ENCODE data around the gene NT5E.

DNA sequence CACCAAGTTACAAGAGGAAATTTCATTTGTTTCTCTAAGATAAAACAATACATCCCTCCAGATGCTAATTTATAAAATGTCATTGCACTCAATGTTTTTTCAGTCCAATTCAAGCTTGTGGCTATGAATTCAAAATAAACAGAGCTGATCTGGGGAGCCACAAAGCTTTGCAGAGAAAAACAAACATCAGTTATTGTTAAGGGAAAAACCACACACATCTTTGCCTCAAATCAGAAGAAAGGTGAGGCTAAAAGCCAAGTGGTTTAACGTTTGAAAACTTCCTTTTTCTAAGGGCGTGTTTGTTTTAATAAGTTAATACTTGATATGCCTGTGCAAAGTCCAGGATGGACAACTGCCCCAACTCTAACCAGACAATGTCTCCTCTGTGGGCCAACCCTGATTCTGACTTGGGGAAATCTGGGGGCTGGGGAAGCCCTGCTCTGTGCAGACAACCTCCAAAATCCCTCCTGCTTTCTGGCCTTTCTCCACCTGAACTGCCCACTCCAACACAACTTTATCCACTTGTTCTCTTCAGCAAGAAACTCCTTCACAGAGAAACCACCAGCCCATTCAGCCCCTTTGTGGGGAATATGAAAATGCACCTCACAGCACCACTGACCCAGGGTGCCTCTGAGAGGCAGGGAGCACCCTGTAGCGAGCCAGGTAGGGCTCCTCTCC lies 44.6 kb upstream of the NT5E start:
- TF ChIP-seq, protein P1, sequence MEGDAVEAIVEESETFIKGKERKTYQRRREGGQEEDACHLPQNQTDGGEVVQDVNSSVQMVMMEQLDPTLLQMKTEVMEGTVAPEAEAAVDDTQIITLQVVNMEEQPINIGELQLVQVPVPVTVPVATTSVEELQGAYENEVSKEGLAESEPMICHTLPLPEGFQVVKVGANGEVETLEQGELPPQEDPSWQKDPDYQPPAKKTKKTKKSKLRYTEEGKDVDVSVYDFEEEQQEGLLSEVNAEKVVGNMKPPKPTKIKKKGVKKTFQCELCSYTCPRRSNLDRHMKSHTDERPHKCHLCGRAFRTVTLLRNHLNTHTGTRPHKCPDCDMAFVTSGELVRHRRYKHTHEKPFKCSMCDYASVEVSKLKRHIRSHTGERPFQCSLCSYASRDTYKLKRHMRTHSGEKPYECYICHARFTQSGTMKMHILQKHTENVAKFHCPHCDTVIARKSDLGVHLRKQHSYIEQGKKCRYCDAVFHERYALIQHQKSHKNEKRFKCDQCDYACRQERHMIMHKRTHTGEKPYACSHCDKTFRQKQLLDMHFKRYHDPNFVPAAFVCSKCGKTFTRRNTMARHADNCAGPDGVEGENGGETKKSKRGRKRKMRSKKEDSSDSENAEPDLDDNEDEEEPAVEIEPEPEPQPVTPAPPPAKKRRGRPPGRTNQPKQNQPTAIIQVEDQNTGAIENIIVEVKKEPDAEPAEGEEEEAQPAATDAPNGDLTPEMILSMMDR (IDR thresholded peaks at IDR 0.05; ENCODE audit: insufficient read depth, low read length, poor library complexity, severe bottlenecking): no peak
- TF ChIP-seq EZH2phosphoT487 (conservative IDR thresholded peaks at IDR 0.05; ENCODE audit: low read length): no peak
